GM10847 (cell line): ENCODE data around the gene AURKAIP1.

Experiments
- POLR2A ChIP-seq: IDR thresholded peaks from 2 replicates; pipeline ENCODE4 v1.6.1; 2011; ENCODE audit not compliant: insufficient read length; ENCODE audit errors: extremely low read depth

AURKAIP1 gene

GRCh38 chr1:1371746-1372711 is 3.0 kb downstream of the AURKAIP1 start:
- TF ChIP-seq POLR2A = no peak

- no peak for TF ChIP-seq POLR2A
These were observed 3.7 kb downstream of the AURKAIP1 start for GRCh38 chr1:1371364-1371745.

GRCh38 chr1:1370771-1371300 is 4.2 kb downstream of the AURKAIP1 start:
- TF ChIP-seq POLR2A = no peak

GRCh38 chr1:1367315-1367714 is 7.7 kb downstream of the AURKAIP1 start:
- no peak for TF ChIP-seq POLR2A

- TF ChIP-seq POLR2A = no peak
These were observed 8.3 kb downstream of the AURKAIP1 start for GRCh38 chr1:1366699-1367066.

GRCh38 chr1:1365875-1366698 is 8.9 kb downstream of the AURKAIP1 start:
- no peak for TF ChIP-seq POLR2A

GRCh38 chr1:1364266-1364665 is 10.7 kb downstream of the AURKAIP1 start:
- no peak for TF ChIP-seq POLR2A

- no peak for TF ChIP-seq POLR2A
These were observed 13.0 kb downstream of the AURKAIP1 start for GRCh38 chr1:1361982-1362423.

GRCh38 chr1:1361233-1361981 is 13.6 kb downstream of the AURKAIP1 start:
- no peak for TF ChIP-seq POLR2A

GRCh38 chr1:1360506-1361169 is 14.4 kb downstream of the AURKAIP1 start:
- no peak for TF ChIP-seq POLR2A

- TF ChIP-seq POLR2A = no peak
These were observed 15.1 kb downstream of the AURKAIP1 start for GRCh38 chr1:1359664-1360468.

- no peak for TF ChIP-seq POLR2A
These were observed 15.7 kb downstream of the AURKAIP1 start for GRCh38 chr1:1359308-1359663.

- TF ChIP-seq POLR2A = no peak
These were observed 16.4 kb downstream of the AURKAIP1 start, which contains the start of gene MXRA8 for GRCh38 chr1:1358433-1359271. TSS of gene MXRA8 (minus strand) at chr1:1358555. CDS start at chr1:1358504, 51 bp downstream.

GRCh38 chr1:1357871-1358432 is 17.1 kb downstream of the AURKAIP1 start:
- TF ChIP-seq POLR2A = no peak
